Endodermal cell (in vitro differentiated cells): ENCODE results near the gene CIZ1. TPM values are rescaled to one million over a fixed set of nuclear protein-coding genes. Genes with fewer than 3 reads are reported as not detected.
"Not testable (repeated sequence)": the region's sequence is repeated elsewhere in the genome, so short reads cannot be mapped to it uniquely, and the experiment has no call there.

Source experiments
- DNase-seq: peaks from one replicate; pipeline ENCODE4 v3.0.0-alpha.2; 2017
- H3K27ac ChIP-seq: 2 replicates; pipeline ENCODE4 v1.5.1; 2013; ENCODE audit warnings: mild to moderate bottlenecking, low read depth, low read length, moderate library complexity
- H3K27me3 ChIP-seq: 2 replicates; pipeline ENCODE4 v1.6.1; 2013; ENCODE audit warnings: mild to moderate bottlenecking, low read length, moderate library complexity; ENCODE audit not compliant: insufficient read depth, control insufficient read depth, poor library complexity, severe bottlenecking
- H3K36me3 ChIP-seq: 2 replicates; pipeline ENCODE4 v1.7.0; 2013; ENCODE audit warnings: mild to moderate bottlenecking, low read length, moderate library complexity; ENCODE audit not compliant: control insufficient read depth, insufficient read depth
- H3K4me1 ChIP-seq: one replicate; pipeline ENCODE4 v1.7.0; 2013; ENCODE audit warnings: low read length; ENCODE audit not compliant: control insufficient read depth, insufficient read depth
- H3K4me3 ChIP-seq: 2 replicates; pipeline ENCODE4 v1.5.1; 2013; ENCODE audit warnings: mild to moderate bottlenecking, low read length, moderate library complexity
- H3K9ac ChIP-seq: 2 replicates; pipeline ENCODE4 v1.6.1; 2013; ENCODE audit warnings: mild to moderate bottlenecking, low read length, moderate library complexity; ENCODE audit not compliant: poor library complexity, severe bottlenecking; ENCODE audit errors: extremely low read depth
- H3K9me3 ChIP-seq: 2 replicates; pipeline ENCODE4 v1.6.1; 2013; ENCODE audit warnings: mild to moderate bottlenecking, low read length, moderate library complexity; ENCODE audit not compliant: control insufficient read depth
- H3K27ac Mint-ChIP-seq: 2 replicates; pipeline ENCODE4 v1.8.0; 2020; ENCODE audit warnings: mixed read lengths
- H3K27me3 Mint-ChIP-seq: 2 replicates; pipeline ENCODE4 v1.8.0; 2021; ENCODE audit warnings: mild to moderate bottlenecking, mixed read lengths; ENCODE audit not compliant: insufficient read depth
- H3K36me3 Mint-ChIP-seq: 2 replicates; pipeline ENCODE4 v1.8.0; 2020; ENCODE audit warnings: low read depth, mixed read lengths
- H3K4me1 Mint-ChIP-seq: 2 replicates; pipeline ENCODE4 v1.8.0; 2020; ENCODE audit warnings: mixed read lengths
- H3K4me3 Mint-ChIP-seq: 2 replicates; pipeline ENCODE4 v1.8.0; 2020; ENCODE audit warnings: mild to moderate bottlenecking, moderate library complexity, mixed read lengths
- H3K9me3 Mint-ChIP-seq: 2 replicates; pipeline ENCODE4 v1.8.0; 2020; ENCODE audit warnings: mild to moderate bottlenecking, mixed read lengths
- WGBS, 2 experiments: methylation state at CpG; one replicate each; pipeline versions ENCODE4 v1.1.5 to v1.1.7; 2013; ENCODE audit warnings: missing lambda C conversion rate in 2 of 2, mixed read lengths in 1 of 2; ENCODE audit not compliant: insufficient coverage in 1 of 2, insufficient read length in 1 of 2; 5-methylcytosine and 5-hydroxymethylcytosine counted together
- total RNA-seq, 2 donors: library from RNA; stranded (reverse); fragmentation: NEBNext Ultra II Directional in 1 of 2; extraction: Animal tissue kit (Norgen Biotek cat#: 25700) in 1 of 2; gene quantifications; 2 replicates in 1 of 2; 3 replicates in 1 of 2; pipeline ENCODE4 v1.2.1, GENCODE V29; 2021
- TF ChIP-seq, protein P1 (sequence below): fragments of 200-600 bp; sonication (generic); conservative IDR thresholded peaks from 2 replicates; pipeline ENCODE4 v1.5.0; 2021; ENCODE audit warnings: antibody characterized with exemption, mild to moderate bottlenecking

CIZ1 gene
- total RNA-seq, 2 donors from 2014 or later: 115 to 117 TPM

DNA sequence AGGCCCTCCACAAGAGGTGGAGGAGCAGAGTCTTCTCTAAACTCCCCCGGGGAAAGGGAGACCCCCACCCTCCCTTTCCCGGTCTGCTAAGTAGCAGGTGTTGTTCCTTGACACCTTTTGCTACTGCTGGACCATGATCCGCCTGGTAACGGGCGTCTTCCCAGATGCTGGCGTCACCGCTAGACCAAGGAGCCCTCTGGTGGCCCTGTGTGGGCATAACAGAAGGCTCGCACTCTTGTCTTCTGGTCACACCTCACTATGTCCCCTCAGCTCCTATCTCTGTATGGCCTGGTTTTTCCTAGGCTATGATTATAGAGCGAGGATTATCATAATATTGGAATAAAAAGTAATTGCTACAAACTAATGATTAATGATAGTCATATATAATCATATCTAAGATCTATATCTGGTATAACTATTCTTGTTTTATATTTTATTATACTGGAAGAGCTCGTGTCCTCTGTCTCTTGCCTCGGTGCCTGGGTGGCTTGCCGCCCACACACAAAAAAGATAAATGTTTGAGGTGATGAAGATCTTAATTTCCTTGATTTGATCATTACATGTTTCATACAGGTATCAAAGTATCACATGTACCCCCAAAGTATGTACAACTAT, 61.3 kb downstream of the CIZ1 start:
- DNase-seq: not testable (repeated sequence)
- Mint-ChIP-seq H3K4me1 (peaks cover 13% of the 10 kb centered on the region), H3K4me3 (peak overlapping the region; percentile 91)

DNA sequence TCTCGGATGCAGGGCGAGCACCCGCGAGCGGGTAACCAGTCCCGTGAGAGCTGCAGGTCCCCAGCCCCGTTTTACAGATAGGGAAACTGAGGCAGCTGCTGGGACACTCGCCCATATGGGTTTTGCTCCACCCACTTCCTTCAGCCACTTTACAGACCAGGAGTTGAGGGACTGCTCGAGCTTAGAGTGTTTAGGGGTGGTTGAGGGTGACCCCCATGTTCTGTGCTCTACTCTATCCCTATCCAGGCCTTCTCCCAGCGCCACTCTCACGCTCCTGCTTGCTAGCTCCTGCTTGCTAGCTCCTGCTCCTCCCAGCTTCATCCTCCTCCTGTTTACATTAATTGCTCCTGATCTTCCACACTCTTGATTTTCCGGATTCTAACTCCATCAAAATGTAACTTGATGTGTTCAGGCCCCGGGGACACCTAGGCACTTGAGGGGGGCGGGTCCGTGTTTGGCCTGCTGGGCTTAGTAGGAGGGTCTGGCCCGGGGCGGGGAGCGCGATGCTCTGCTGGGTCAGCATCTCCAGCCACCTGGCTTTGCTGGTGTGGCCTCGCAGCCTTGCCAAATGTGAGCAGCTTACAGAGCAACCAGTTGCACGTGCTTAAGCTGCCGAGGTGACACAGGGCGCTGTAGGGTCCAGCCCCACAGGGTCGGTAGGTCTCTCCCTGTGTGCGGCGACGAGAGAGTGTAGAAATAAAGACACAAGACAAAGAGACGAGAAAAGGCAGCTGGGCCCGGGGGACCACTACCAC, 62.4 kb downstream of the CIZ1 start:
- WGBS, 2 experiments: 72 to 74% methylated on average over 21 to 28 of the region's 29 CpGs
- H3K36me3 Mint-ChIP-seq: peaks cover 10% of the 10 kb centered on the region
- no peak overlapping the region for H3K27ac ChIP-seq
- H3K36me3 ChIP-seq: peaks cover 8% of the 10 kb centered on the region
- H3K27me3 ChIP-seq: peaks cover 10% of the 10 kb centered on the region
- DNase-seq: no peak
- peaks cover 14% of the 10 kb centered on the region for H3K9me3 Mint-ChIP-seq
- peak overlapping the region; percentile 95 for H3K4me3 ChIP-seq
- H3K9me3 ChIP-seq: peaks cover 9% of the 10 kb centered on the region
- H3K4me1 Mint-ChIP-seq: peaks cover 13% of the 10 kb centered on the region
- TF ChIP-seq, protein P1, sequence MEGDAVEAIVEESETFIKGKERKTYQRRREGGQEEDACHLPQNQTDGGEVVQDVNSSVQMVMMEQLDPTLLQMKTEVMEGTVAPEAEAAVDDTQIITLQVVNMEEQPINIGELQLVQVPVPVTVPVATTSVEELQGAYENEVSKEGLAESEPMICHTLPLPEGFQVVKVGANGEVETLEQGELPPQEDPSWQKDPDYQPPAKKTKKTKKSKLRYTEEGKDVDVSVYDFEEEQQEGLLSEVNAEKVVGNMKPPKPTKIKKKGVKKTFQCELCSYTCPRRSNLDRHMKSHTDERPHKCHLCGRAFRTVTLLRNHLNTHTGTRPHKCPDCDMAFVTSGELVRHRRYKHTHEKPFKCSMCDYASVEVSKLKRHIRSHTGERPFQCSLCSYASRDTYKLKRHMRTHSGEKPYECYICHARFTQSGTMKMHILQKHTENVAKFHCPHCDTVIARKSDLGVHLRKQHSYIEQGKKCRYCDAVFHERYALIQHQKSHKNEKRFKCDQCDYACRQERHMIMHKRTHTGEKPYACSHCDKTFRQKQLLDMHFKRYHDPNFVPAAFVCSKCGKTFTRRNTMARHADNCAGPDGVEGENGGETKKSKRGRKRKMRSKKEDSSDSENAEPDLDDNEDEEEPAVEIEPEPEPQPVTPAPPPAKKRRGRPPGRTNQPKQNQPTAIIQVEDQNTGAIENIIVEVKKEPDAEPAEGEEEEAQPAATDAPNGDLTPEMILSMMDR: no peak
- H3K27me3 Mint-ChIP-seq: peaks cover 40% of the 10 kb centered on the region
- H3K9ac ChIP-seq: peak overlapping the region; percentile 89
- no peak overlapping the region for H3K27ac Mint-ChIP-seq
- no peaks in the 10 kb centered on the region for H3K4me1 ChIP-seq
- H3K4me3 Mint-ChIP-seq: peak overlapping the region; percentile 91

More for the DNA sequence above, 61.3 kb downstream of the CIZ1 start:
- H3K27ac Mint-ChIP-seq, H3K27ac ChIP-seq, H3K4me3 ChIP-seq, H3K36me3 Mint-ChIP-seq, H3K4me1 ChIP-seq, H3K36me3 ChIP-seq, H3K9ac ChIP-seq, H3K9me3 ChIP-seq: not testable (repeated sequence)
- WGBS, 2 experiments: 12 to 22% methylated on average over 3 to 8 of the region's 12 CpGs
- Mint-ChIP-seq H3K9me3 (peaks cover 14% of the 10 kb centered on the region), H3K27me3 (peaks cover 47% of the 10 kb centered on the region)
- peaks cover 11% of the 10 kb centered on the region for H3K27me3 ChIP-seq
- TF ChIP-seq, protein P1: peak; percentile 68

DNA sequence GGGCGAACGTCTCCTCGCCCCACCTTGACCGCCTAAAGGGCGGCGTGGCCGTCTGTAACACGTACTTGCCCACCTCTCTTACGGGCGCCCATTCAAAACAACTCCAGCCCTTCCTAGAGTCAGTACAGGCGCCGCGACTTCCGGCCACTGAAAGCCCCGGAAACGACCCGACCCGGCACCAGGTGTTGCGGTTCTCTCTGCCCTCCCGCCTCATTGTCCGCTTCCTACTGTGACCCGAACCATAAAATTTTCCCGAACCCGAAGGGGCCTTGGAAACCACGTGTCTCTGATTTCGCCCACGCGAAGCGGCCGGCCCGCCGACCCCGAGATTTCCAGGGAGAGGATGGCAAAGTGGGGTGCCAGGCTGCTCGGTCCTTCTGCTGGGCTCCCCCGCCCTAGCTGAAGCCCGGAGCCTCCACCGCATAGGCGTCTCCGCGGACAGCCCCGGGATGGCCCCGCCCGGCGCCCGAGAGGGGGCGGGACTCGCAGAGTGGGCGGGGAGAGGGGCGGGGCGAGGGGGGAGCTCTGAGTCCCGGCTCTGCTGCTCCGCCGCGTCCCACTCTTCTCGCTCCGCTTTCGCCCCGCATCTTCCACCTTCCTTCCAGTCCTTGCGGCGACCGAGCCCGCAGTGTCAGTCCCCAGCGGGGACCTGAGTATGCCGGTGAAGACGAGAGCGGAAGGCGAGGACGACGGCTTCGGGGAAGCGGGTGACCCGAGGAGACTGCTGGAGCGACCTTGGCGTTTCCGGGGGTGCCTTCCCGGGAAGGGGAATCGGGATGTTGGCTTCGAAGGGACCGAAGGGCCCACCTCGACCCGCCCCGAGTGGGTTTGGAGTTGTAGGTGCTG, 63.2 kb downstream of the CIZ1 start:
- Histone ChIP-seq H3K4me1 (no peaks in the 10 kb centered on the region), H3K9me3 (peaks cover under 1% of the 10 kb centered on the region), H3K27ac (peak overlapping the region; percentile 90), H3K4me3 (peak overlapping the region; percentile 95), H3K27me3 (peaks cover 4% of the 10 kb centered on the region), H3K36me3 (peaks cover 10% of the 10 kb centered on the region), H3K9ac (peak overlapping the region; percentile 89)
- Mint-ChIP-seq H3K36me3 (peaks cover 17% of the 10 kb centered on the region), H3K9me3 (peaks cover 14% of the 10 kb centered on the region), H3K27me3 (peaks cover 33% of the 10 kb centered on the region), H3K27ac (peak overlapping the region; percentile 99), H3K4me3 (peak overlapping the region; percentile 91), H3K4me1 (peaks cover 13% of the 10 kb centered on the region)
- peak; percentile 94 for DNase-seq
- TF ChIP-seq, protein P1: no peak
- WGBS, 2 experiments: 1 to 2% methylated on average over 38 to 81 of the region's 82 CpGs
